D341Med (cell line): ENCODE data around the gene CENPB.

ENCODE experiments used
- DNase-seq: peaks from one replicate; pipeline ENCODE4 v3.0.0; 2012; ENCODE audit warnings: low spot score

CENPB gene

GRCh38 chr20:3766422-3767109, 20.0 kb downstream of the CENPB start:
- no peak for DNase-seq

GRCh38 chr20:3765171-3765882, 21.2 kb downstream of the CENPB start:
- no peak for DNase-seq

- no peak for DNase-seq
Measured at GRCh38 chr20:3764659-3765058, 21.9 kb downstream of the CENPB start.

DNA sequence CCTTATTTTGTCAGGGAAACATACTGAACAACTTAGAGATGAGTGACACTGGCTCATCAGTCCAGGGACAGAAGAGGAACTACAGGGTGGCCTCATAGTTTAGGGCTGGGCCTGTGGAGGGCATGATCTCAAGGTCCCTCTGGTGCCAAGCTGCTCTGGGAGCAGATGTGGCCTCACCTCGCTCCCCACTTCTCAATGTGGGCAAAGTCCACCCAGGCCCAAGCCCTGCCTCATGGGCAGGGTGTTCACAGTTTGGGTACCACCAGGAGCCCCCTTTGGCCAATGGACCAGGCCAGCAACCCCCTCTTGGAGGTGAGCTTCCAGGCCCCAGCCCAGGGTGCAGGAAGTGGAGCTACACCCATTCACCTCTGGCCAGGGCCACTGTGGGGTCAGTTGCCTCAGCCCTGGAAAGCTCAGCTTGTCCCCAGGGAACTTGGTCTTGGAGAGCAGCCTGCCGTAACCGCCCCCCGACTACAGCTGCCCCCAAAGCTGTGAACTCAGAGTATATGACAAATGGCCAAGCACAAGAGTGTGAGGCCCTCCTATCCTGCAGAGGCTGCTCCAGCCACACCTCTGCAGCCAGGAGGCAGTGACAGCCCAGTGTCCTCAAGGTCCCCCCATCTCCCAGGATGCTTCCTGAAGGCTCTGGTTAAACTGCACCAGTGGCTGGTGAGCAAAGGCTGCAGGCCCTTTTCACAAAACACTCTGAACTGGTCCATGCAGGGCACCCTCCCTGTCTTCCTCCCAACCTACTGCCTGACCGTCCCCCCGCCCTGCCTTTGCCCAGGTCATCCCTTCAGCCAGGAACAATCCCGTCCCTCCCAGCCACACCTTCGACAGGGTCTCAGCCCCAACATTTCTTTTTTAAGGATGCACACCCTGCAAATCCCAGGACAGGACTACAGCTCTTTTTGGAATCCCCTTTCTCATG, 22.6 kb downstream of the CENPB start:
- DNase-seq: no peak

DNA sequence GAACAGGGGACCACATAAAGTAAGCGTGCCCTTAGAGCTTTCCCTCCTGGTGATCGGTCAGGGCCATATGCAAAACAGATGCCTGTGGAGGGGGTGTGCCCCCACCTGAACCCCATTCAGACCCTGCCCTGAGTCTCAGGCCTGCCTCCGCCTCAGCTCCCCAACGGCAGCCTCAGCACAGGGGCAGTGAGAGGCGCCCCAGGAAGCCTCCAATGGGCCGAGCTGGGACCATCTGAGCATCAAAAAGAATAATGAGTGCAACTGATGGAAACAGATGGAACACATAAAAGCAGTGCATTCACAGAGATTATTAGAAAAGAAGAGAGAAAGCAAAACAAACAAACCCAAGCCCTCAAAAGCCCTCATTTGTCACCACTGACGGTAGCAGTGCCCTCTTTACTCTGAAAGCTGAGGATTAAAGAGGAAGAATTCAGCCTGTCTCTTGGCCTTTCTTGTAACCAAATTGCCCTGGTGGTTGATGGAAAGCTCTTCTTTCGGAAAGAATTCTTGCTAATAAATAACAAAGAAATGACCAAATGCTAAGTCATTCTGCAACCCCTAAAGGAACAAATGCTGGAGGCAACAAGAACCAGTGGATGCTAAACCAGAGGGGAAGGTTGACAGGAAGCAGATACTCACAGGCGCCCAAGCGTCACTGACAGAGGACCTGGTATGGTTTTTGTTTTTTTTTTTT, 25.7 kb downstream of the CENPB start:
- no peak for DNase-seq

- no peak for DNase-seq
Measured at GRCh38 chr20:3759884-3760283, 26.7 kb downstream of the CENPB start.

GRCh38 chr20:3759316-3759823, 27.2 kb downstream of the CENPB start:
- no peak for DNase-seq

GRCh38 chr20:3758566-3758965, 28.0 kb downstream of the CENPB start:
- DNase-seq: no peak

- DNase-seq: no peak
Measured at GRCh38 chr20:3757268-3757667, 29.3 kb downstream of the CENPB start.

DNA sequence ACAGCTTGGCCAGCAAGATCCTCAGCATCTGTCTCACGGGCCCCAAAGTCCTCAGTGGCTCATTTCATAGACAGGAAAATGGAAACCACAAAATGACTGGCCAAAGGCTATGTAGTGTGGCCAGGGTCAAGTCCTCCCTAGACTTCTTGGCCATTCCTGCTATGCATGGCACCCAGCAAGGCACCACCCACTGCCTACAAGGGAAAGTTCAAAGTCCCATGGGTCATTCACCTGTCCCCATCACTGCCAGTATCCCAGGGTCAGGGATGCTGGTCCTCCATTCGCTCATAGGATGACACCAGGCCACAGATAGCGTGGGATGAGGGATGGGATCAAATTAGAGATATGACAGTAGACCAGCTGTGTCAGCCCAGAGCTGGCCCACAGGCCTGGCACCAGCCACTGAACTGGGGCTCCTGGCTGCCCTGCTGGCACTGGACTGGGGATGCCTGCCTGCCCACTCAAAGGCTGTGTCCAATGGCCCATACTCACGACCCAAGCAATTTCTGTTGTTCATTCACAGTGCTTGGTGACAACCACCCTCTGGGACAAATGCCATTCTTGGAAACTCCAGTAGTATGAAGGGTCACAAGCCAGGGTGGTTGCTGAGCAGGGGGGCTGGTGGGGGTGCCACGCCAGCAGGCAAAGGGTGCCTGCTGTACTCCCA, 30.6 kb downstream of the CENPB start:
- DNase-seq: no peak

DNA sequence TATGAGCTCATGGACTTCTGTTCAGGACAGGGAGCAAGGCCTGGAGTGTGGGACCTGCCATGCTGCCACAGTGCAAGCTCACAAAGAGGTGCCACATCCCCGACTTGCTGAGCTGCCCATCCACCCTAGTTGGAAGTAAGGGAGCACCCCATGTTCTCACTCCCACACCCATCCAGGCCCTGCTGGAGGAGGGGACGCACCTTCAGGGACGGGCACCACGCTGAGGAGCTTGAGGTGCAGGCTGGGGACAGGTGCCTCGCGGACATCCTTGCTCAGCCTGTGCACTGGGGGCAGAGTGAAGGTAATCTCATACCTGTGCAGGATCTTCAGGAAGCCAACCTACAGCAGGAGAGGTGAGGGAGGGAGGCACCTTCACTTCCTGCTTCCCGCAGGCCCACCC, 31.3 kb downstream of the CENPB start:
- DNase-seq: no peak

GRCh38 chr20:3754276-3754630, 32.3 kb downstream of the CENPB start:
- DNase-seq: no peak

- no peak for DNase-seq
Measured at GRCh38 chr20:3753501-3754275, 32.9 kb downstream of the CENPB start.

DNA sequence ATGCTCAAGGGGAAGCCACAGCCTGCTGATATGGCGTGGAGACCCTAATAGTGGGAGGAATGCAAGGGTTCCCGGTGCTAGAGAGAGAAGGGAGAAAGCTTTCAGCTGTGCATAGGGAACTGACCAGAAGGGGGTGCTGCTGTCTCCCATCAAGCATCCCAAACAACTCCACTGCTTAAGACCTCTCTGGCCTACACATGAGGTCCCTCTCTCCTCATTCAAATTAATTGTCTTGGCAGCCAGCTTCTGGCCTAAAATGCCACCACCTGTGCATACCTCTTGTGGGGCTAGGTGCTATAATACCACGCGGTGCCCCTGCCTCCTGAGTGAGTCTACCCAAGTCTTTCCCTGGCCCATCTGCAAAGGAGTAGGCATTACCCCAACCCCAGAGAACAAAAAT, 33.4 kb downstream of the CENPB start:
- peak; percentile 77 for DNase-seq

DNA sequence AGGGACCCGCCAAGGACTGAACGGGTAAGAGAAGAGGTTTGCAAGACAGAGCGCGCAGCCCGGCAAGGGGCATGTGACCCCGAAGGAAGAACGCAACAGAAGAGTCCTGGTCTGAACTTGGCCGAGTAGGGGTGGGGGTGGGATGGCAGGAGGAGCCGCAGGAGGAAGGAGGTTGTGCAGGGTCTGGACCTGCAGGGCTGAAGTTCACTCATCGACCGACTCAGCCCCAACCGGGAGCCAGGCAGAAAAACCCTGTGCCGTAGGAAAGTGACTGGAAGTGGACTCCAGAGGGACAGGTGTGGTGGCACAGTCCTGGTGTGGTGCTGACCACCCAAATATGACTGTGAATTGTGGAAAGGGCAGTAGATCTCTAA, 34.2 kb downstream of the CENPB start:
- no peak for DNase-seq

DNA sequence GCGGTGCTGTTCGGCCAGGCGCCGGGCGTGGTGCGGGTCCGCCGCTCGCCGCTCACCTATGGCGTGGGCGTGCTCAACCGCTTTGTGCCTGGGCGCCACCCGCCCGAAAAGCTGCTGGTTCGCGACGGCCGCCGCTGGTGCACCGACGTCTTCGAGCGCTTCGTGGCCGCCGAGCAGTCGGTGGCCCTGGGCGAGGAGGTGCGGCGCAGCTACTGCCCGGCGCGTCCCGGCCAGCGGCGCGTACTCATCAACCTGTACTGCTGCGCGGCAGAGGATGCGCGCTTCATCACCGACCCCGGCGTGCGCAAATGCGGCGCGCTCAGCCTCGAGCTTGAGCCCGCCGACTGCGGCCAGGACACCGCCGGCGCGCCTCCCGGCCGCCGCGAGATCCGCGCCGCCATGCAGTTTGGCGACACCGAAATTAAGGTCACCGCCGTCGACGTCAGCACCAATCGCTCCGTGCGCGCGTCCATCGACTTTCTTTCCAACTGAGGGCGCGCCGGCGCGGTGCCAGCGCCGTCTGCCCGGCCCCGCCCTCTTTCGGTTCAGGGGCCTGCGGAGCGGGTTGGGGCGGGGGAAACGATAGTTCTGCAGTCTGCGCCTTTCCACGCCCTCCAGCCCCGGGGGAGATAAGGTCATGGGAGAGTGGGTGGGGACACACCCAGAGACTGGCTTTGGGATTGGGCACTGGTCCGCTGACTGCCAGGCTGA, 34.7 kb downstream of the CENPB start:
- peak; percentile 70 for DNase-seq

GRCh38 chr20:3751305-3751674, 35.2 kb downstream of the CENPB start:
- no peak for DNase-seq

DNA sequence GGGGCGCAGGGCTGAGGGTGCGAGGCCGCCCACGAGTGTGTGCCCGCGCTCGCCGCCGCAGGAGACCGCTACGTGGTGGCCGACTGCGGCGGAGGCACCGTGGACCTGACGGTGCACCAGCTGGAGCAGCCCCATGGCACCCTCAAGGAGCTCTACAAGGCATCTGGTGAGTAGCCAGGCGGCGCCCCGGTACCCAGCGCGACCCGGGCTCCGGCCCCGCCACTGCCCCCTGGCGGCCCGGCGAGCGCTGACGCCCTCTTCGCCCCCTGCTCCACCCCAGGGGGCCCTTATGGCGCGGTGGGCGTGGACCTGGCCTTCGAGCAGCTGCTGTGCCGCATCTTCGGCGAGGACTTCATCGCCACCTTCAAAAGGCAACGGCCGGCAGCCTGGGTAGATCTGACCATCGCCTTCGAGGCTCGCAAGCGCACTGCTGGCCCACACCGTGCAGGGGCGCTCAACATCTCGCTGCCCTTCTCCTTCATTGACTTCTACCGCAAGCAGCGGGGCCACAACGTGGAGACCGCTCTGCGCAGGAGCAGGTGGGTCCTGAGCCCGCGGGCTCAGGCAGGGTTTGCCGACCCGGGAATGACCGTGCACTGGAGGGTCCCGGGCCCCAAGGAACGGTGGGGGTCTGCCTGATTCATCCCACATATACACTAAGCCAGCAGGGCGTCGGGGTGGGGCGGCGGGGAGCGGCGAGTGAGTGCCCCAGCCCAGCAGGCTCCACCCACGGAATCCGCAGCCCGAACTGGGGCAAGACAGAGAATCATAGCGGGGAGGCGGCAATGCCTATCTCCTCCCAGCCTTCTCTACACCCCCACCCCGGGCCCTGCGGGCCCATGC, 36.6 kb downstream of the CENPB start:
- peak; percentile 98 for DNase-seq

DNA sequence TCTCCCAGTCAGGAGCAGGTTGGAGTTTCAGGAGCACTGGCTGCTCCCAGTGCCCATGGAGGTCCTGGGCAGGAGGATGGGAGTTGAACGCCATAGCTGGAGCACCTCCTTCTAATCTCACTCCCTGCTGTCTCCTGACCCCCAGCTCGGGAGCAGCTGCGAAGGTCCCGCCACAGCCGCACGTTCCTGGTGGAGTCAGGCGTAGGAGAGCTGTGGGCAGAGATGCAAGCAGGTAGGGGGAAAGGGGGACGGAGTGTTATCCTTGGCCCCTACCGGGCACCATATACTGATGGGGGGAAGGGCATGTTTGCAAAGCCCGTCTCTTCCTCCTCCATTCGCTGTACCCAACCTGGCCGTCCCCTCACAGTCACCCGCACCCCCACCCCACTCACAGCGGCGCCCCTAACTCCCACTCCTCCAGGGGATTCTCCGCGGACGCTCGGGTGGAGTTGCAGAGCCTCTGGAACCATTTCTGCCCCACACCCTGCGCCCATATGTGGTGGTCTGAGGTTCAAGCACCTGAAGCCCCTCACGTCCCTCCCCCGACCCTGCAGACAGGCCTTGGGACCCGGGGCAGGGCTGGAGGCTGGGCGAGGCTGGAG, 37.4 kb downstream of the CENPB start:
- no peak for DNase-seq
